ENCODE data around the gene PPP2R3A. TPM values are rescaled to one million over a fixed set of nuclear protein-coding genes. Genes with fewer than 3 reads are reported as not detected.
A peak's percentile ranks its signal among the peaks of the same experiment; 100 is the strongest.

Gene PPP2R3A
- total and polyA plus RNA-seq, 2 of the 13 experiments (the other 11 are each of a cell fraction or from before 2014, with no cell fraction given), result 0.07 to 0.12 TPM

- Histone ChIP-seq H3K36me3 (replicated peaks in 1 of 2; ENCODE audit: control insufficient read depth in 1 of 2, insufficient read depth in 2 of 2, low read length in 2 of 2) (peaks cover 0 to 2% of the 10 kb centered on the region in 2 experiments; a peak in 1 of 5 replicates), H3K79me2 (ENCODE audit: insufficient read depth, low read length) (peaks cover 99% of the 10 kb centered on the region), H3K9me3 (ENCODE audit: low read length) (no peaks in the 10 kb centered on the region), H3K4me3 (replicated peaks in 1 of 3; ENCODE audit: insufficient read depth in 1 of 3, low read depth in 2 of 3, low read length in 3 of 3) (no peak overlapping the region), H3K4me2 (ENCODE audit: low read depth, low read length) (no peak overlapping the region; the same call in 1 of the 2 replicates), H3K27me3 (ENCODE audit: control insufficient read depth in 1 of 2, insufficient read depth in 2 of 2, low read length in 2 of 2) (no peaks in the 10 kb centered on the region), H3K9ac (ENCODE audit: insufficient read depth, low read depth, low read length) (no peak overlapping the region), H3K4me1 (ENCODE audit: insufficient read depth, low read length) (peaks cover 99% of the 10 kb centered on the region), H2AFZ (ENCODE audit: low read length) (no peak overlapping the region), H4K20me1 (ENCODE audit: insufficient read depth, low read length) (peaks cover 96% of the 10 kb centered on the region), H3K27ac (ENCODE audit: extremely low read length, insufficient read depth, low read length) (no peak overlapping the region)
- ATAC-seq (no peak), FAIRE-seq (no peak), DNase-seq (ENCODE audit: low spot score) (no peak)
- TF ChIP-seq ZNF75D (CRISPR knock-in tag; IDR thresholded peaks at IDR 0.05; ENCODE audit: borderline replicate concordance), result no peak
- 82% methylated on average over 4 of the region's 4 CpGs for WGBS (ENCODE audit: low lambda C conversion rate)
- ChIA-PET CTCF (ENCODE audit: low intra/inter-chr PET ratio, low total read pairs) (no interaction called here), POLR2A (interaction anchor here (1.0 to 4.2 kb wide), 3 partner anchors 9 to 827 kb away, joined by 3 to 30 read pairs (median 4); partner anchors contain the start of gene MSL2)
- intact Hi-C loops (cut with micrococcal nuclease; ENCODE audit: unreplicated experiment), result no loop called here
- in situ Hi-C loops (cut with HindIII; ENCODE audit: extremely low pct_ligation_motif_present, low pct_unique_long_range_greater_than_20kb), result no loop called here
- BruUV-seq (replicated peaks), result no TSS peak
These were observed 221.3 kb downstream of the PPP2R3A start for GRCh38 chr3:136186846-136187245.

- H3K4me2 ChIP-seq (ENCODE audit: low read depth, low read length), result no peak overlapping the region; the same call in 1 of the 2 replicates
- no peak overlapping the region for H2AFZ ChIP-seq (ENCODE audit: low read length)
- 69% methylated on average over 4 of the region's 4 CpGs for WGBS (ENCODE audit: low lambda C conversion rate)
- H3K9ac ChIP-seq (ENCODE audit: insufficient read depth, low read depth, low read length), result no peak overlapping the region
- no peaks in the 10 kb centered on the region for H3K27me3 ChIP-seq (ENCODE audit: control insufficient read depth in 1 of 2, insufficient read depth in 2 of 2, low read length in 2 of 2)
- FAIRE-seq, result no peak
- ChIA-PET CTCF (ENCODE audit: low intra/inter-chr PET ratio, low total read pairs) (no interaction called here), POLR2A (interaction anchor here (1.6 to 4.2 kb wide), 2 partner anchors 8 to 63 kb away, joined by 4 to 30 read pairs; partner anchors contain the start of gene MSL2)
- H3K36me3 ChIP-seq (replicated peaks in 1 of 2; ENCODE audit: control insufficient read depth in 1 of 2, insufficient read depth in 2 of 2, low read length in 2 of 2), result peaks cover 0 to 2% of the 10 kb centered on the region in 2 experiments; a peak in 1 of 5 replicates
- H4K20me1 ChIP-seq (ENCODE audit: insufficient read depth, low read length), result peaks cover 96% of the 10 kb centered on the region
- intact Hi-C loops (cut with micrococcal nuclease; ENCODE audit: unreplicated experiment), result no loop called here
- H3K9me3 ChIP-seq (ENCODE audit: low read length), result no peaks in the 10 kb centered on the region
- H3K27ac ChIP-seq (ENCODE audit: extremely low read length, insufficient read depth, low read length), result no peak overlapping the region
- no peak for ATAC-seq
- peaks cover 94% of the 10 kb centered on the region for H3K4me1 ChIP-seq (ENCODE audit: insufficient read depth, low read length)
- peaks cover 99% of the 10 kb centered on the region for H3K79me2 ChIP-seq (ENCODE audit: insufficient read depth, low read length)
- no peak for TF ChIP-seq ZHX2 (IDR thresholded peaks at IDR 0.05; ENCODE audit: low read depth)
- no peak for TF ChIP-seq ZHX2 (CRISPR knock-in tag; IDR thresholded peaks at IDR 0.05; ENCODE audit: borderline replicate concordance)
- TF ChIP-seq FOXA1 (IDR thresholded peaks at IDR 0.05), result no peak
- TF ChIP-seq FOXA1 (CRISPR knock-in tag; IDR thresholded peaks at IDR 0.05), result 0 out of 2 replicates have a peak, but pooled peaks have one; percentile 5
- DNase-seq (ENCODE audit: low spot score), result no peak
- H3K4me3 ChIP-seq (replicated peaks in 1 of 3; ENCODE audit: insufficient read depth in 1 of 3, low read depth in 2 of 3, low read length in 3 of 3), result no peak overlapping the region
- in situ Hi-C loops (cut with HindIII; ENCODE audit: extremely low pct_ligation_motif_present, low pct_unique_long_range_greater_than_20kb), result no loop called here
- no TSS peak for BruUV-seq (replicated peaks)
These were observed 222.3 kb downstream of the PPP2R3A start for GRCh38 chr3:136187868-136188267.

Measured in HepG2 (cell line).